HepG2 (cell line): ENCODE results near the gene INTS14. TPM values are rescaled to one million over a fixed set of nuclear protein-coding genes. Genes with fewer than 3 reads are reported as not detected.

Experiments
- ASH2L ChIP-seq: fragments of 300-600, 200-600 bp; sonication (generic); IDR thresholded peaks from 2 replicates; pipeline ENCODE4 v1.7.0; 2017; ENCODE audit warnings: low read depth, mild to moderate bottlenecking, moderate library complexity, mixed read lengths, low read length; ENCODE audit not compliant: insufficient read length
- ISX ChIP-seq: sonication (generic); formaldehyde crosslinking; conservative IDR thresholded peaks from 2 replicates; pipeline ENCODE4 v1.5.0; 2020; ENCODE audit warnings: missing genetic modification reagents
- ONECUT2 ChIP-seq: sonication (generic); formaldehyde crosslinking; IDR thresholded peaks from 2 replicates; pipeline ENCODE4 v1.4.0; 2020; ENCODE audit warnings: missing genetic modification reagents
- PHF20 ChIP-seq: sonication (generic); formaldehyde crosslinking; IDR thresholded peaks from 2 replicates; pipeline ENCODE4 v1.5.0; 2020; ENCODE audit warnings: mild to moderate bottlenecking, missing genetic modification reagents
- SKI ChIP-seq: fragments of 450-650 bp; IDR thresholded peaks from one replicate; pipeline ENCODE4 v1.6.1; 2018; ENCODE audit warnings: mild to moderate bottlenecking; ENCODE audit not compliant: partially characterized antibody
- TCF7L2 ChIP-seq: IDR thresholded peaks from 2 replicates; pipeline ENCODE4 v1.6.1; 2011; ENCODE audit warnings: mild to moderate bottlenecking, low read depth, low read length, moderate library complexity
- ZC3H4 ChIP-seq: sonication (generic); formaldehyde crosslinking; IDR thresholded peaks from 2 replicates; pipeline ENCODE4 v1.4.0; 2020; ENCODE audit warnings: missing genetic modification reagents, borderline replicate concordance
- ZFP37 ChIP-seq: sonication (generic); formaldehyde crosslinking; IDR thresholded peaks from 2 replicates; pipeline ENCODE4 v1.4.0; 2020; ENCODE audit warnings: missing genetic modification reagents, borderline replicate concordance
- ZNF234 ChIP-seq: sonication (generic); formaldehyde crosslinking; conservative IDR thresholded peaks from 2 replicates; pipeline ENCODE4 v1.5.1; 2020; ENCODE audit warnings: mild to moderate bottlenecking, missing genetic modification reagents
- ZNF263 ChIP-seq: sonication (generic); formaldehyde crosslinking; IDR thresholded peaks from 2 replicates; pipeline ENCODE4 v1.4.0; 2020; ENCODE audit warnings: missing genetic modification reagents
- ZNF337 ChIP-seq: sonication (generic); formaldehyde crosslinking; IDR thresholded peaks from 2 replicates; pipeline ENCODE4 v1.5.1; 2020; ENCODE audit warnings: missing genetic modification reagents, low read depth, mild to moderate bottlenecking, borderline replicate concordance
- ZNF446 ChIP-seq: sonication (generic); formaldehyde crosslinking; IDR thresholded peaks from 2 replicates; pipeline ENCODE4 v1.5.0; 2020; ENCODE audit warnings: mild to moderate bottlenecking, missing genetic modification reagents
- ZNF749 ChIP-seq: sonication (generic); formaldehyde crosslinking; IDR thresholded peaks from 2 replicates; pipeline ENCODE4 v1.8.0; 2022; ENCODE audit warnings: mild to moderate bottlenecking, missing genetic modification reagents, moderate library complexity, borderline replicate concordance
- ZNF816 ChIP-seq: sonication (generic); formaldehyde crosslinking; IDR thresholded peaks from 2 replicates; pipeline ENCODE4 v1.8.0; 2022; ENCODE audit warnings: missing genetic modification reagents, mild to moderate bottlenecking, borderline replicate concordance
- polyA plus RNA-seq, 8 experiments: library from polyadenylated mRNA; depleted of rRNA in 3 of 8; stranded (reverse) in 7 of 8; unstranded in 1 of 8; fragments of >200 nt; fragmentation: Illumina TruSeq in 4 of 8; extraction: Trizol in 4 of 8; gene quantifications; 2 replicates each; pipeline versions ENCODE4 v1.2.1 to v1.2.3, GENCODE V29; 2011 to 2016; ENCODE audit warnings: low read depth in 4 of 8, missing spikeins in 1 of 8, mixed read lengths in 1 of 8; ENCODE audit not compliant: insufficient read depth in 1 of 8
- total RNA-seq, 5 experiments: library from RNA; depleted of rRNA; stranded (reverse); fragments of >200 nt; fragmentation: Illumina TruSeq; extraction: Trizol; gene quantifications; 2 replicates each; pipeline ENCODE4 v1.2.3, GENCODE V29; 2016; ENCODE audit warnings: low read depth in 1 of 5
- TF ChIP-seq, protein P1 (sequence below): sonication (generic); formaldehyde crosslinking; IDR thresholded peaks from 2 replicates; pipeline ENCODE4 v1.5.0; 2020; ENCODE audit warnings: missing genetic modification reagents
- TF ChIP-seq, protein P2 (sequence below): sonication (generic); formaldehyde crosslinking; IDR thresholded peaks from 2 replicates; pipeline ENCODE4 v1.4.0; 2020; ENCODE audit warnings: low read depth, mild to moderate bottlenecking, missing genetic modification reagents
- TF ChIP-seq, protein P3 (sequence below): sonication (generic); formaldehyde crosslinking; IDR thresholded peaks from 2 replicates; pipeline ENCODE4 v1.4.0; 2020; ENCODE audit warnings: mild to moderate bottlenecking, missing genetic modification reagents
- TF ChIP-seq, protein P4 (sequence below): sonication (generic); formaldehyde crosslinking; IDR thresholded peaks from 2 replicates; pipeline ENCODE4 v1.5.1; 2020; ENCODE audit warnings: missing genetic modification reagents, mild to moderate bottlenecking, borderline replicate concordance
- TF ChIP-seq, protein P5 (sequence below): sonication (generic); formaldehyde crosslinking; IDR thresholded peaks from 2 replicates; pipeline ENCODE4 v1.9.0; 2021; ENCODE audit warnings: missing genetic modification reagents, borderline replicate concordance

INTS14 gene
- total and polyA plus RNA-seq, 2 of the 13 experiments (the other 11 are each of a cell fraction or from before 2014, with no cell fraction given) = 41.4 to 52.0 TPM

DNA sequence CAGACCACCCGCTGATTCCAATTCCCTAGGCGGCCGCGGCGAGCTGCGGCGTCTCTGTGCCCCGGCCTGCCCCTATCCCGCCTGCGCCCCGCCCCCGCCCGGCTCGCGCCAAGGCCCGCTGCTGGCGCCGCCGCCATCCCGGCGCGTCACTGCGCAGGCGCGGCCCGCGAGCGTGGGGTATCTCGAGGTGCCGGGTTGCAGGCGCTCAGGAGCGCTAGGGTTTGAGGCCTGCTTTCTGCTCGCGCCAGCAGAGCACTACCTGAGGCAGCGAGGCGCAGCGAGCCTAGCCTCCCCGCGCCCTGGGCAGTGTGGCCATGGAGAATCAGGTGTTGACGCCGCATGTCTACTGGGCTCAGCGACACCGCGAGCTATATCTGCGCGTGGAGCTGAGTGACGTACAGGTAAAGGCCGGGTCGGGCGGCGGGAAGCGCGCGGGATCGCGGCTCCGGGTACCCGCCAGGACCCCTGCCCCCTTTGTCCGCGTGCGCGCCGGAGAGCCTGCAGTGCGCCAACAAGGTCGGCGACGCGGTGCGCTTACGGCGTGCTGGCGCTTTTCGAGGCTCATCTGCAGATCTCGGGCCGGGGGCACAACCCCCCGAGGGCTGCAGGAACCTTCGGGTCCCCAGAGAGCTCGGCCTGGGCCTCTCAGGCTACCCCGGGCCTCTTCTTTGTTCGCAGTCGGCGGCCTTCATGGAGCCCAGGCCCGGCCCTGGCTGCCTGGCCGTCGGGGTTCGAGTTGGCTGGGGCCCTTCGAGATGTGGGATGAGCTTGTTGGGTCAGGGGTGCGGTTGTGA, 80.4 kb downstream of the INTS14 start, which contains the start of gene HACD3 (continued):
- TF ChIP-seq, protein P1, sequence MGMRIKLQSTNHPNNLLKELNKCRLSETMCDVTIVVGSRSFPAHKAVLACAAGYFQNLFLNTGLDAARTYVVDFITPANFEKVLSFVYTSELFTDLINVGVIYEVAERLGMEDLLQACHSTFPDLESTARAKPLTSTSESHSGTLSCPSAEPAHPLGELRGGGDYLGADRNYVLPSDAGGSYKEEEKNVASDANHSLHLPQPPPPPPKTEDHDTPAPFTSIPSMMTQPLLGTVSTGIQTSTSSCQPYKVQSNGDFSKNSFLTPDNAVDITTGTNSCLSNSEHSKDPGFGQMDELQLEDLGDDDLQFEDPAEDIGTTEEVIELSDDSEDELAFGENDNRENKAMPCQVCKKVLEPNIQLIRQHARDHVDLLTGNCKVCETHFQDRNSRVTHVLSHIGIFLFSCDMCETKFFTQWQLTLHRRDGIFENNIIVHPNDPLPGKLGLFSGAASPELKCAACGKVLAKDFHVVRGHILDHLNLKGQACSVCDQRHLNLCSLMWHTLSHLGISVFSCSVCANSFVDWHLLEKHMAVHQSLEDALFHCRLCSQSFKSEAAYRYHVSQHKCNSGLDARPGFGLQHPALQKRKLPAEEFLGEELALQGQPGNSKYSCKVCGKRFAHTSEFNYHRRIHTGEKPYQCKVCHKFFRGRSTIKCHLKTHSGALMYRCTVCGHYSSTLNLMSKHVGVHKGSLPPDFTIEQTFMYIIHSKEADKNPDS = no peak; the same call in 1 of the 2 replicates
- TF ChIP-seq, protein P2, sequence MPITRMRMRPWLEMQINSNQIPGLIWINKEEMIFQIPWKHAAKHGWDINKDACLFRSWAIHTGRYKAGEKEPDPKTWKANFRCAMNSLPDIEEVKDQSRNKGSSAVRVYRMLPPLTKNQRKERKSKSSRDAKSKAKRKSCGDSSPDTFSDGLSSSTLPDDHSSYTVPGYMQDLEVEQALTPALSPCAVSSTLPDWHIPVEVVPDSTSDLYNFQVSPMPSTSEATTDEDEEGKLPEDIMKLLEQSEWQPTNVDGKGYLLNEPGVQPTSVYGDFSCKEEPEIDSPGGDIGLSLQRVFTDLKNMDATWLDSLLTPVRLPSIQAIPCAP (CRISPR knock-in tag) = no peak
- TF ChIP-seq TCF7L2 (no peak), ZNF816 (CRISPR knock-in tag) (peak; percentile 78; the same call in 1 of the 2 replicates), ZC3H4 (CRISPR knock-in tag) (0 out of 2 replicates have a peak, but pooled peaks have one; percentile 32), ZNF337 (CRISPR knock-in tag) (no peak), SKI (peak; percentile 14), ASH2L (peak; percentile 81), ZNF263 (peak; percentile 54; the same call in 1 of the 2 replicates), ONECUT2 (no peak), ZNF446 (CRISPR knock-in tag) (peak; percentile 95), ISX (peak; percentile 91; the same call in 1 of the 2 replicates), PHF20 (CRISPR knock-in tag) (peak; percentile 13; the same call in 1 of the 2 replicates), ZNF234 (CRISPR knock-in tag) (no peak; the same call in none of the 2 replicates), ZNF749 (CRISPR knock-in tag) (peak; percentile 91), ZFP37 (CRISPR knock-in tag) (0 out of 2 replicates have a peak, but pooled peaks have one; percentile 40)
- TF ChIP-seq, protein P3, sequence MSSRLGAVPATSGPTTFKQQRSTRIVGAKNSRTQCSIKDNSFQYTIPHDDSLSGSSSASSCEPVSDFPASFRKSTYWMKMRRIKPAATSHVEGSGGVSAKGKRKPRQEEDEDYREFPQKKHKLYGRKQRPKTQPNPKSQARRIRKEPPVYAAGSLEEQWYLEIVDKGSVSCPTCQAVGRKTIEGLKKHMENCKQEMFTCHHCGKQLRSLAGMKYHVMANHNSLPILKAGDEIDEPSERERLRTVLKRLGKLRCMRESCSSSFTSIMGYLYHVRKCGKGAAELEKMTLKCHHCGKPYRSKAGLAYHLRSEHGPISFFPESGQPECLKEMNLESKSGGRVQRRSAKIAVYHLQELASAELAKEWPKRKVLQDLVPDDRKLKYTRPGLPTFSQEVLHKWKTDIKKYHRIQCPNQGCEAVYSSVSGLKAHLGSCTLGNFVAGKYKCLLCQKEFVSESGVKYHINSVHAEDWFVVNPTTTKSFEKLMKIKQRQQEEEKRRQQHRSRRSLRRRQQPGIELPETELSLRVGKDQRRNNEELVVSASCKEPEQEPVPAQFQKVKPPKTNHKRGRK (CRISPR knock-in tag) = no peak
- TF ChIP-seq, protein P4, sequence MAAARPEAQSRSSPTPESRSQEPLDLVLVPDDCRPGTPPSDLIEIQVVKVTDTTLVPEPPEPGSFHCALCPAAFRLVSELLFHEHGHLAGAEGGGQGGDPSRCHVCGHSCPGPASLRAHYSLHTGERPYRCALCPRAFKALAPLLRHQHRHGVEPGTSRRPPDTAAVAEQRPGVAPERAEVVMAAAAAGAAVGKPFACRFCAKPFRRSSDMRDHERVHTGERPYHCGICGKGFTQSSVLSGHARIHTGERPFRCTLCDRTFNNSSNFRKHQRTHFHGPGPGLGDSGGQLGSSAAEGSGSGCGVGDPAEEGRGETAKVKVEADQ (CRISPR knock-in tag) = 0 out of 2 replicates have a peak, but pooled peaks have one; percentile 80
- TF ChIP-seq, protein P5, sequence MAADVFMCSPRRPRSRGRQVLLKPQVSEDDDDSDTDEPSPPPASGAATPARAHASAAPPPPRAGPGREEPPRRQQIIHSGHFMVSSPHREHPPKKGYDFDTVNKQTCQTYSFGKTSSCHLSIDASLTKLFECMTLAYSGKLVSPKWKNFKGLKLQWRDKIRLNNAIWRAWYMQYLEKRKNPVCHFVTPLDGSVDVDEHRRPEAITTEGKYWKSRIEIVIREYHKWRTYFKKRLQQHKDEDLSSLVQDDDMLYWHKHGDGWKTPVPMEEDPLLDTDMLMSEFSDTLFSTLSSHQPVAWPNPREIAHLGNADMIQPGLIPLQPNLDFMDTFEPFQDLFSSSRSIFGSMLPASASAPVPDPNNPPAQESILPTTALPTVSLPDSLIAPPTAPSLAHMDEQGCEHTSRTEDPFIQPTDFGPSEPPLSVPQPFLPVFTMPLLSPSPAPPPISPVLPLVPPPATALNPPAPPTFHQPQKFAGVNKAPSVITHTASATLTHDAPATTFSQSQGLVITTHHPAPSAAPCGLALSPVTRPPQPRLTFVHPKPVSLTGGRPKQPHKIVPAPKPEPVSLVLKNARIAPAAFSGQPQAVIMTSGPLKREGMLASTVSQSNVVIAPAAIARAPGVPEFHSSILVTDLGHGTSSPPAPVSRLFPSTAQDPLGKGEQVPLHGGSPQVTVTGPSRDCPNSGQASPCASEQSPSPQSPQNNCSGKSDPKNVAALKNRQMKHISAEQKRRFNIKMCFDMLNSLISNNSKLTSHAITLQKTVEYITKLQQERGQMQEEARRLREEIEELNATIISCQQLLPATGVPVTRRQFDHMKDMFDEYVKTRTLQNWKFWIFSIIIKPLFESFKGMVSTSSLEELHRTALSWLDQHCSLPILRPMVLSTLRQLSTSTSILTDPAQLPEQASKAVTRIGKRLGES (CRISPR knock-in tag) = peak; percentile 79
